BJ (cell line): ENCODE measurements around the gene KDM3A. TPM values are rescaled to one million over a fixed set of nuclear protein-coding genes. Genes with fewer than 3 reads are reported as not detected.

Source experiments
- CTCF ChIA-PET: fragments of 350-600 bp; formaldehyde crosslinking; extraction: SDS; loops from one replicate; lab custom pipeline; 2021; ENCODE audit warnings: antibody characterized with exemption, inconsistent platforms; lab: Yijun Ruan, JAX
- POLR2A ChIA-PET: fragments of 300-600 bp; sonication (Branson Sonifier 250); formaldehyde crosslinking; extraction: SDS; loops from one replicate; lab custom pipeline; 2021; ENCODE audit warnings: antibody characterized with exemption; lab: Charles Lee
- DNase-seq: peaks from one replicate; pipeline ENCODE4 v3.0.0-alpha.2; 2011; ENCODE audit warnings: low read depth
- H3K27me3 ChIP-seq: 2 replicates; pipeline ENCODE4 v1.6.0; 2011; ENCODE audit warnings: low read length; ENCODE audit not compliant: control insufficient read depth, insufficient read depth
- H3K36me3 ChIP-seq: 2 replicates; pipeline ENCODE4 v1.5.1; 2011; ENCODE audit warnings: low read length; ENCODE audit not compliant: control insufficient read depth, insufficient read depth
- H3K4me3 ChIP-seq: 2 replicates; pipeline ENCODE4 v1.5.1; 2011; ENCODE audit warnings: low read depth, mild to moderate bottlenecking, control low read depth, low read length
- CTCF ChIP-seq: IDR thresholded peaks from 2 replicates; pipeline ENCODE4 v1.5.1; 2011; ENCODE audit warnings: low read depth, mild to moderate bottlenecking, control low read depth, inconsistent platforms, low read length, moderate library complexity; ENCODE audit not compliant: insufficient read depth
- polyA plus RNA-seq: library from polyadenylated mRNA; depleted of rRNA; stranded (reverse); fragments of >200 nt; gene quantifications from 2 replicates; pipeline ENCODE4 v1.2.3, GENCODE V29; 2011

KDM3A gene
- polyA plus RNA-seq, 1 experiment = 24.1 TPM

- Histone ChIP-seq H3K27me3 (no peaks in the 10 kb centered on the region), H3K4me3 (peak overlapping the region; percentile 91), H3K36me3 (peaks cover 4% of the 10 kb centered on the region; the same call in 1 of the 2 replicates)
- ChIA-PET POLR2A (interaction anchor here (0.7 to 1.4 kb wide), 2 partner anchors 102 to 247 kb away, joined by 7 to 8 read pairs; partner anchors contain the start of gene IMMT), CTCF (interaction anchor here (1.0 kb wide), 1 partner anchor 26 kb away, joined by 3 read pairs; no protein-coding TSS in a partner anchor)
- TF ChIP-seq CTCF = no peak
- DNase-seq = no peak
These were observed 891 bp downstream of the KDM3A start for GRCh38 chr2:86441882-86442641.

- no peak for TF ChIP-seq CTCF
- POLR2A ChIA-PET = interaction anchor here (0.6 kb wide), 1 partner anchor 49 kb away, joined by 3 read pairs; no protein-coding TSS in a partner anchor
- Histone ChIP-seq H3K27me3 (no peaks in the 10 kb centered on the region), H3K4me3 (peak overlapping the region; percentile 91), H3K36me3 (peaks cover 4% of the 10 kb centered on the region; the same call in 1 of the 2 replicates)
- CTCF ChIA-PET = no interaction called here
- peak; percentile 80 for DNase-seq
These were observed 1.5 kb downstream of the KDM3A start for GRCh38 chr2:86442642-86443005.

GRCh38 chr2:86443631-86444350, 2.6 kb downstream of the KDM3A start:
- Histone ChIP-seq H3K27me3 (no peaks in the 10 kb centered on the region), H3K36me3 (peaks cover 4% of the 10 kb centered on the region; the same call in 1 of the 2 replicates), H3K4me3 (peak overlapping the region; percentile 91; the same call in 1 of the 2 replicates)
- TF ChIP-seq CTCF = no peak
- ChIA-PET CTCF (interaction anchor here (0.6 to 1.2 kb wide), 2 partner anchors 222 to 259 kb away, joined by 3 to 4 read pairs; no protein-coding TSS in a partner anchor), POLR2A (no interaction called here)
- DNase-seq = no peak

GRCh38 chr2:86445436-86445835, 4.3 kb downstream of the KDM3A start:
- no peak for TF ChIP-seq CTCF
- CTCF ChIA-PET = no interaction called here
- H3K4me3 ChIP-seq = no peak overlapping the region
- POLR2A ChIA-PET = no interaction called here
- DNase-seq = no peak
- H3K27me3 ChIP-seq = no peaks in the 10 kb centered on the region
- peaks cover 4% of the 10 kb centered on the region for H3K36me3 ChIP-seq

- ChIA-PET POLR2A (no interaction called here), CTCF (no interaction called here)
- no peaks in the 10 kb centered on the region for H3K27me3 ChIP-seq
- DNase-seq = no peak
- TF ChIP-seq CTCF = no peak
- peaks cover 7% of the 10 kb centered on the region for H3K36me3 ChIP-seq
- no peak overlapping the region for H3K4me3 ChIP-seq
These were observed 4.9 kb downstream of the KDM3A start for GRCh38 chr2:86446060-86446459.
